Gastrocnemius medialis (tissue), 4 donors: ENCODE results near the gene EGFR.

ENCODE experiments used
- CTCF ChIP-seq, 5 experiments: fragments of 450-650 bp in 3 of 5; fragments of 200-600 bp in 2 of 5; sonication (generic) in 2 of 5; IDR thresholded peaks in 4 of 5; conservative IDR thresholded peaks in 1 of 5; 1 replicate in 4 of 5; 2 replicates in 1 of 5; pipeline ENCODE4 v1.5.1; 2016 to 2019; ENCODE audit warnings: antibody characterized with exemption in 5 of 5, mild to moderate bottlenecking in 3 of 5, moderate library complexity in 3 of 5
- POLR2A ChIP-seq, 2 donors: fragments of 450-650 bp; IDR thresholded peaks; one replicate each; pipeline ENCODE4 v1.6.1; 2017; ENCODE audit warnings: antibody characterized with exemption in 2 of 2, mild to moderate bottlenecking in 2 of 2, moderate library complexity in 2 of 2

GRCh38 chr7:55052741-55053427 is 34.1 kb downstream of the EGFR start:
- TF ChIP-seq CTCF (IDR thresholded peaks at IDR 0.05 in 4 of 5, conservative IDR thresholded peaks at IDR 0.05 in 1 of 5) = no peak
- no peak for TF ChIP-seq POLR2A (IDR thresholded peaks at IDR 0.05)
